Neuronal stem cell (in vitro differentiated cells): ENCODE results near the gene PDK1.
"Not testable (repeated sequence)": the region's sequence is repeated elsewhere in the genome, so short reads cannot be mapped to it uniquely, and the experiment has no call there.

Experiments used
- DNase-seq: peaks from one replicate; pipeline ENCODE4 v3.0.0-alpha.2; 2013; ENCODE audit warnings: low spot score
- H2AFZ ChIP-seq: one replicate; pipeline ENCODE4 v1.6.1; 2013; ENCODE audit warnings: mild to moderate bottlenecking, low read length, inconsistent platforms
- H2AK5ac ChIP-seq: 2 replicates; pipeline ENCODE4 v1.6.1; 2013; ENCODE audit warnings: low read depth, mild to moderate bottlenecking, inconsistent platforms, low read length, moderate library complexity, mixed read lengths
- H2BK120ac ChIP-seq: 2 replicates; pipeline ENCODE4 v1.6.1; 2013; ENCODE audit warnings: low read depth, mild to moderate bottlenecking, inconsistent platforms, low read length, moderate library complexity, mixed read lengths
- H2BK12ac ChIP-seq: one replicate; pipeline ENCODE4 v1.6.1; 2013; ENCODE audit warnings: low read length, inconsistent platforms
- H2BK15ac ChIP-seq: 2 replicates; pipeline ENCODE4 v1.6.1; 2013; ENCODE audit warnings: mild to moderate bottlenecking, low read length, inconsistent platforms, mixed read lengths
- H2BK5ac ChIP-seq: one replicate; pipeline ENCODE4 v1.6.1; 2013; ENCODE audit warnings: inconsistent platforms, mild to moderate bottlenecking, low read length, moderate library complexity
- H3K14ac ChIP-seq: one replicate; pipeline ENCODE4 v1.6.1; 2013; ENCODE audit warnings: low read length, inconsistent platforms
- H3K18ac ChIP-seq: 2 replicates; pipeline ENCODE4 v1.6.1; 2013; ENCODE audit warnings: low read length, inconsistent platforms
- H3K23ac ChIP-seq: 2 replicates; pipeline ENCODE4 v1.6.1; 2013; ENCODE audit warnings: low read depth, mild to moderate bottlenecking, mixed read lengths, low read length, inconsistent platforms; ENCODE audit not compliant: poor library complexity
- H3K27ac ChIP-seq: replicated peaks from 3 replicates; pipeline ENCODE4 v1.5.1; 2013; ENCODE audit warnings: low read length, inconsistent platforms
- H3K27me3 ChIP-seq, 3 experiments: 2 replicates each; pipeline ENCODE4 v1.6.1; 2013; ENCODE audit warnings: low read length in 3 of 3, mild to moderate bottlenecking in 2 of 3, inconsistent platforms in 1 of 3, low read depth in 1 of 3, mixed read lengths in 1 of 3, moderate library complexity in 1 of 3; ENCODE audit not compliant: control insufficient read depth in 3 of 3, insufficient read depth in 3 of 3
- H3K36me3 ChIP-seq, 2 donors: replicated peaks in 1 of 2; 2 replicates each; pipeline ENCODE4 v1.6.1; 2013; ENCODE audit warnings: low read length in 2 of 2; ENCODE audit not compliant: control insufficient read depth in 2 of 2, insufficient read depth in 2 of 2
- H3K4ac ChIP-seq: 2 replicates; pipeline ENCODE4 v1.6.1; 2013; ENCODE audit warnings: inconsistent platforms, mild to moderate bottlenecking, low read length, moderate library complexity
- H3K4me1 ChIP-seq, 2 donors: 1 replicate in 1 of 2; 2 replicates in 1 of 2; pipeline ENCODE4 v1.6.1; 2013; ENCODE audit warnings: low read length in 2 of 2, low read depth in 1 of 2; ENCODE audit not compliant: control insufficient read depth in 2 of 2, insufficient read depth in 1 of 2
- H3K4me2 ChIP-seq: one replicate; pipeline ENCODE4 v1.6.1; 2013; ENCODE audit warnings: mild to moderate bottlenecking, low read length, inconsistent platforms; ENCODE audit not compliant: insufficient read depth, poor library complexity, severe bottlenecking
- H3K4me3 ChIP-seq, 2 donors: 2 replicates each; pipeline ENCODE4 v1.5.1; 2013; ENCODE audit warnings: low read length in 2 of 2, mild to moderate bottlenecking in 2 of 2, inconsistent platforms in 1 of 2, moderate library complexity in 1 of 2
- H3K79me1 ChIP-seq: one replicate; pipeline ENCODE4 v1.6.1; 2013; ENCODE audit warnings: low read depth, mild to moderate bottlenecking, inconsistent platforms, low read length, moderate library complexity
- H3K9ac ChIP-seq: one replicate; pipeline ENCODE4 v1.6.1; 2013; ENCODE audit warnings: mild to moderate bottlenecking, low read depth, low read length, inconsistent platforms; ENCODE audit not compliant: poor library complexity
- H3K9me3 ChIP-seq, 2 donors: replicated peaks in 1 of 2; 2 replicates each; pipeline versions ENCODE3 to v1.6.1; 2013; ENCODE audit warnings: low read length in 2 of 2, mild to moderate bottlenecking in 2 of 2, inconsistent platforms in 1 of 2, low read depth in 1 of 2, mixed read lengths in 1 of 2, moderate library complexity in 1 of 2; ENCODE audit not compliant: control insufficient read depth in 2 of 2, insufficient read depth in 1 of 2
- H4K8ac ChIP-seq: one replicate; pipeline ENCODE4 v1.6.1; 2013; ENCODE audit warnings: low read depth, mild to moderate bottlenecking, inconsistent platforms, low read length, moderate library complexity
- H4K91ac ChIP-seq: one replicate; pipeline ENCODE4 v1.6.1; 2013; ENCODE audit warnings: low read length, low read depth, mild to moderate bottlenecking, inconsistent platforms; ENCODE audit not compliant: poor library complexity
- WGBS, 2 donors: extraction: QIAGEN DNeasy Blood & Tissue Kit; methylation state at CpG; one replicate each; pipeline ENCODE4 v1.1.7; 2013; ENCODE audit warnings: missing lambda C conversion rate in 2 of 2, mixed read lengths in 1 of 2; ENCODE audit not compliant: insufficient read length in 2 of 2, insufficient replicate concordance in 1 of 2; ENCODE audit errors: extremely low coverage in 2 of 2; 5-methylcytosine and 5-hydroxymethylcytosine counted together

Gene PDK1

GRCh38 chr2:172540421-172540820 lies 15.5 kb upstream of the PDK1 start:
- no peak overlapping the region for H3K18ac ChIP-seq
- no peak for DNase-seq
- no peaks in the 10 kb centered on the region for H3K27me3 ChIP-seq
- H3K9ac ChIP-seq: no peak overlapping the region
- H3K27ac ChIP-seq: no peak overlapping the region
- peaks cover 0 to 15% of the 10 kb centered on the region in 2 donors for H3K9me3 ChIP-seq
- H3K23ac ChIP-seq: no peak overlapping the region
- H3K36me3 ChIP-seq: no peaks in the 10 kb centered on the region
- no peak overlapping the region for H2AK5ac ChIP-seq
- H2BK12ac ChIP-seq: no peak overlapping the region
- no peak overlapping the region for H3K4me2 ChIP-seq
- H3K4ac ChIP-seq: no peak overlapping the region
- H3K4me3 ChIP-seq: no peak overlapping the region
- H2BK120ac ChIP-seq: no peak overlapping the region
- no peak overlapping the region for H4K91ac ChIP-seq
- H3K4me1 ChIP-seq: peaks cover 0 to 2% of the 10 kb centered on the region in 2 donors
- H2BK5ac ChIP-seq: no peak overlapping the region
- H2AFZ ChIP-seq: no peak overlapping the region
- no peak overlapping the region for H4K8ac ChIP-seq
- H2BK15ac ChIP-seq: no peak overlapping the region
- H3K14ac ChIP-seq: no peak overlapping the region
- H3K79me1 ChIP-seq: no peaks in the 10 kb centered on the region

DNA sequence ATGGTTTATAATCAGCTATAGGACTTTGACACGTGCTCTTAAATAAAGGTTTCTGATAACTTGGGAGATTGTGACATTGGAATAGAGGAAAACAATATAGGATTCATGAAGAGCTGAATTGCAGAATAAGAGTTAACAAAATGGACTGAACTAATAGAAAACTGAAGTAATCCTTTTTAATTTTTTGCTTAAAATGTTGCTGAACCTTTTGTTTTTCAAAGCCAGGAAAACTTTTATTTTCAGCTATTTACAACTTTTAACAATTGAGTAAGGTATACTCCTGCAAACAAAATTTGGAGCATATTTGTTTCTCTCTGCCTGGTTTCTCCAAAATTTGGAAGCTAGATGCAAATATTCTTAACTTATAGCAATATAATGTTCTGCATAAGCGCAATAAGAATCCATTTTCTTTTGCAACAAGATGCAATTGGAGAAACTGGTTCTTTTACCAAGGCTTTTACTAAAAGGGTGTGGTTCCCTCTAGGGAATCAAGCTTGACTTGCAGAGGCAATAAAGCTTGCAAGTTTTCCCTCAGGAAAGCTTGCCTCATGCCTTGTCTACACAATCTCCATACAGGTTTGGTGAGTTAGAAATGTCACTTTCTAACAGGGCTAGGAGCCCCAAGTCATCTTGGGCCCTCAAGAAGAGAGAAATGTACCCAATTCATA lies 10.3 kb upstream of the PDK1 start:
- Histone ChIP-seq H4K91ac (no peak overlapping the region), H3K14ac (no peak overlapping the region), H4K8ac (no peak overlapping the region), H3K79me1 (no peaks in the 10 kb centered on the region), H2BK15ac (no peak overlapping the region), H3K36me3 (no peaks in the 10 kb centered on the region), H3K4me3 (no peak overlapping the region), H3K27ac (no peak overlapping the region), H3K4ac (no peak overlapping the region), H3K18ac (no peak overlapping the region), H2BK120ac (no peak overlapping the region), H3K9me3 (peaks cover 0 to 12% of the 10 kb centered on the region in 2 donors), H3K27me3 (no peaks in the 10 kb centered on the region), H2BK12ac (no peak overlapping the region), H2AK5ac (no peak overlapping the region), H3K4me2 (no peak overlapping the region), H3K4me1 (no peaks in the 10 kb centered on the region), H2BK5ac (no peak overlapping the region), H2AFZ (no peak overlapping the region), H3K9ac (no peak overlapping the region), H3K23ac (no peak overlapping the region)
- WGBS, 2 donors: no CpG with 5 or more reads among the region's 2 CpGs
- no peak for DNase-seq

- no CpG with 5 or more reads among the region's 1 CpG for WGBS, 2 donors
- H4K8ac ChIP-seq: no peak overlapping the region
- no peak overlapping the region for H3K14ac ChIP-seq
- H2BK15ac ChIP-seq: no peak overlapping the region
- no peak overlapping the region for H4K91ac ChIP-seq
- no peak overlapping the region for H2BK120ac ChIP-seq
- peaks cover 0 to 12% of the 10 kb centered on the region in 2 donors for H3K9me3 ChIP-seq
- no peak overlapping the region for H3K18ac ChIP-seq
- H3K9ac ChIP-seq: no peak overlapping the region
- H3K4me3 ChIP-seq: no peak overlapping the region
- H2BK5ac ChIP-seq: no peak overlapping the region
- no peak overlapping the region for H2AK5ac ChIP-seq
- H3K79me1 ChIP-seq: no peaks in the 10 kb centered on the region
- no peaks in the 10 kb centered on the region for H3K36me3 ChIP-seq
- no peak overlapping the region for H3K4ac ChIP-seq
- no peak overlapping the region for H2BK12ac ChIP-seq
- no peak overlapping the region for H3K27ac ChIP-seq
- H3K27me3 ChIP-seq: no peaks in the 10 kb centered on the region
- H2AFZ ChIP-seq: no peak overlapping the region
- no peak overlapping the region for H3K23ac ChIP-seq
- peaks cover 0 to 1% of the 10 kb centered on the region in 2 donors for H3K4me1 ChIP-seq
- no peak overlapping the region for H3K4me2 ChIP-seq
- no peak for DNase-seq
Measured at GRCh38 chr2:172549131-172549530, 6.8 kb upstream of the PDK1 start.

DNA sequence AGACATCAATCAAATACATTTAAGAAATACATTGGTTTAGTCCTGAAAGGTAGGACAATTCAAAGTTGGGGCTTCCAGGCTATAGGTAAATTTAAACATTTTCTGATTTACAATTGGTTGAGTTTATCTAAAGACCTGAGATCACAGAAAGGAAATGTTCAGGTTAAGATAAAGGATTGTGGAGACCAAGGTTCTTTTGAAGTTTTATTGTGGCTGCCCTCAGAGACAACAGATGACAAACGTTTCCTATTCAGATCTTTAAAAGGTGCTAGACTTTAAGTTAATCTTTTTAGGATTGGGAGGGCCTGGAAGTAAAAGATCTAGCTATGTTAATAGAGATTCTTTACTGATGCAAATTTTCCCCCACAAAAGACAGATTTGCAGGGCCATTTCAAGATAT lies 6.1 kb upstream of the PDK1 start:
- not testable (repeated sequence) for H3K4ac ChIP-seq, H2AFZ ChIP-seq, H2BK15ac ChIP-seq, H3K4me1 ChIP-seq, H3K4me2 ChIP-seq, H2BK12ac ChIP-seq, H3K79me1 ChIP-seq, DNase-seq, H2BK120ac ChIP-seq, H4K91ac ChIP-seq, H3K14ac ChIP-seq, H3K27me3 ChIP-seq, H3K9ac ChIP-seq, H2AK5ac ChIP-seq, H3K36me3 ChIP-seq, H3K18ac ChIP-seq, H3K4me3 ChIP-seq, H4K8ac ChIP-seq, H2BK5ac ChIP-seq, H3K23ac ChIP-seq, H3K27ac ChIP-seq
- no CpG with 5 or more reads among the region's 1 CpG for WGBS, 2 donors
- H3K9me3 ChIP-seq: peaks cover 0 to 12% of the 10 kb centered on the region in 2 donors
